HG02642 (cell line): ENCODE data around the gene ZNF414.

Experiments
- ATAC-seq: cut with Tn5 transposase; IDR thresholded peaks from one replicate; pipeline ENCODE4 v1.9.1; 2021; ENCODE audit warnings: mild to moderate bottlenecking; ENCODE audit not compliant: unreplicated experiment, poor library complexity

The ZNF414 gene

GRCh38 chr19:8469613-8470368 lies 44.2 kb downstream of the ZNF414 start:
- no peak for ATAC-seq

- no peak for ATAC-seq
Observed at GRCh38 chr19:8468761-8469373, 45.1 kb downstream of the ZNF414 start.

- ATAC-seq, result no peak
Observed at GRCh38 chr19:8468124-8468523, 45.8 kb downstream of the ZNF414 start.

DNA sequence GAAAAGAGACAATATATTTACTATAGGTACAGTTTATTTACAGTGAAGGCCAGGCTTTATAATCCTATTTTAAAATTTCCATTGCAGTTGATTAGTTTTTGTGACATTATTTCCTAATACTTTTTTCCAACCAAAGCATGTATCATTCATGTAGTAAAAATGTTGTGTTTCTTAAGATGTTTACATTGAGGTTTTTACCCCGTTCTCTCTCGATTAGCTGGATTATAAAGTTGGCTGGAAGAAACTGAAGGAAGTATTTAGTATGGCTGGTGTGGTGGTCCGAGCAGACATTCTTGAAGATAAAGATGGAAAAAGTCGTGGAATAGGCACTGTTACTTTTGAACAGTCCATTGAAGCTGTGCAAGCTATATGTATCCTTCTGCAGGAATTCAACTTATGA lies 47.9 kb downstream of the ZNF414 start:
- ATAC-seq, result no peak

GRCh38 chr19:8463365-8463764 lies 50.6 kb downstream of the ZNF414 start:
- ATAC-seq, result no peak

- ATAC-seq, result no peak
Observed at GRCh38 chr19:8462571-8462970, 51.4 kb downstream of the ZNF414 start.

DNA sequence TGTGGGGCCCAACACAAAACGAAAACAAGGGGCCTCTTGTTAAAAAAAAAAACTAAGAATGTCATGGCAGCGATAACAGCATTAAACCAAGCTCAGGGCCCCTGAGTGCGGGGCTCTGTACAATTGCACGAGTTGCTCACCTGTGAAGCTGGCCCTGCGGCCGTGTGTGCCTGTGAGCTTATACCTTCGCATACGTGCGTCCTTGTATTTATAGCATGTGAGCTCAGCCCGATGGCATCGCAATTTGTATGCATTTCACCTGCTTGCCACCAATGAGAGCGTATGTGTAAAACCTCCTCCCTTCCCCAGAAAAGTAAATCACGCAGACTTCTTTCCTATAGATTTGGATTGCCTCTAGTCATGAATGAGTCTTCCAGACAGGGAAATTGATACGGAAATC lies 52.1 kb downstream of the ZNF414 start:
- no peak for ATAC-seq

DNA sequence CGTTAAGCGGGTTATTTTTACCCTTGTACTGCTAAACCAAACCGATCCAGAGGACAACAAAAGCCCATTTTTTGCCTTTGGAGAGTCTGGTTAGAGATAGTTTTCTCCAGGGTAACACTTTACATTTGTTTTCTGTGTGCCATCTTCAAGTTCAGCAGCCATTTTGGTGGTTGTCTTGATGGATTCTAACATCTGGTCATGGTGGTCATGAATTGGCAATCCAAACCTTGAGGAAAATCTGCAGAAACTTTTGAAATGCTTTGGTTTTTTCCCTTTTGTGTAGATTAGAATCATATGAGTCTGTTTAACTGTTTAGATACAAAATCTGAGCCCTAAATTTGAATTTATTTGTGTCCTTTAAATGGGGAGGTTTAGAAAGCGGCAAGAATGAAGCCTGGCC lies 52.6 kb downstream of the ZNF414 start:
- no peak for ATAC-seq

- no peak for ATAC-seq
Observed at GRCh38 chr19:8460516-8461298, 53.3 kb downstream of the ZNF414 start.
